Measurements from ENCODE around the gene SERF1B. TPM values are rescaled to one million over a fixed set of nuclear protein-coding genes. Genes with fewer than 3 reads are reported as not detected.
"Not testable (repeated sequence)": the region's sequence is repeated elsewhere in the genome, so short reads cannot be mapped to it uniquely, and the experiment has no call there.

Gene SERF1B
- polyA plus RNA-seq (2013, experiment 1 of 4), result 111 TPM
- polyA plus RNA-seq (2013, experiment 2 of 4), result 109 TPM
- polyA plus RNA-seq (2013, experiment 3 of 4), result 99.3 TPM
- 109 TPM for polyA plus RNA-seq (2013, experiment 4 of 4)

GRCh38 chr5:70025106-70025844, at the start of gene SERF1B:
Gene SERF1B (plus strand): TSS chr5:70025251. CDS start chr5:70025452, 201 bp downstream.
- not testable (repeated sequence) for H3K4me1 ChIP-seq (ENCODE audit: control insufficient read depth, insufficient read depth, low read length); H3K27me3 ChIP-seq (ENCODE audit: control insufficient read depth, insufficient read depth, low read length, poor library complexity, severe bottlenecking); H3K9me3 ChIP-seq (ENCODE audit: control insufficient read depth, low read length); H3K27ac ChIP-seq (ENCODE audit: insufficient read depth, low read depth, low read length, poor library complexity, severe bottlenecking); H3K36me3 ChIP-seq (ENCODE audit: control insufficient read depth, insufficient read depth, low read length); H3K4me3 ChIP-seq (ENCODE audit: insufficient read depth, low read depth, low read length)
- no CpG with 5 or more reads among the region's 66 CpGs for WGBS, 2 experiments

- not testable (repeated sequence) for H3K27me3 ChIP-seq (ENCODE audit: control insufficient read depth, insufficient read depth, low read length, poor library complexity, severe bottlenecking); H3K9me3 ChIP-seq (ENCODE audit: control insufficient read depth, low read length); H3K36me3 ChIP-seq (ENCODE audit: control insufficient read depth, insufficient read depth, low read length); H3K4me1 ChIP-seq (ENCODE audit: control insufficient read depth, insufficient read depth, low read length); H3K4me3 ChIP-seq (ENCODE audit: insufficient read depth, low read depth, low read length); H3K27ac ChIP-seq (ENCODE audit: insufficient read depth, low read depth, low read length, poor library complexity, severe bottlenecking)
- no CpG with 5 or more reads among the region's 2 CpGs for WGBS, 2 experiments
Measured at GRCh38 chr5:69991713-69992112, 33.3 kb upstream of the SERF1B start.

GRCh38 chr5:69995535-69995934, 29.5 kb upstream of the SERF1B start:
- H3K4me3 ChIP-seq (ENCODE audit: insufficient read depth, low read depth, low read length); H3K9me3 ChIP-seq (ENCODE audit: control insufficient read depth, low read length); H3K27me3 ChIP-seq (ENCODE audit: control insufficient read depth, insufficient read depth, low read length, poor library complexity, severe bottlenecking); H3K4me1 ChIP-seq (ENCODE audit: control insufficient read depth, insufficient read depth, low read length); H3K27ac ChIP-seq (ENCODE audit: insufficient read depth, low read depth, low read length, poor library complexity, severe bottlenecking); H3K36me3 ChIP-seq (ENCODE audit: control insufficient read depth, insufficient read depth, low read length): not testable (repeated sequence)
- WGBS, 2 experiments, result no CpG with 5 or more reads among the region's 1 CpG

- H3K27me3 ChIP-seq (ENCODE audit: control insufficient read depth, insufficient read depth, low read length, poor library complexity, severe bottlenecking); H3K9me3 ChIP-seq (ENCODE audit: control insufficient read depth, low read length); H3K4me3 ChIP-seq (ENCODE audit: insufficient read depth, low read depth, low read length); H3K27ac ChIP-seq (ENCODE audit: insufficient read depth, low read depth, low read length, poor library complexity, severe bottlenecking); H3K4me1 ChIP-seq (ENCODE audit: control insufficient read depth, insufficient read depth, low read length); H3K36me3 ChIP-seq (ENCODE audit: control insufficient read depth, insufficient read depth, low read length): not testable (repeated sequence)
- no CpG with 5 or more reads among the region's 2 CpGs for WGBS, 2 experiments
Measured at GRCh38 chr5:70020660-70021059, 4.4 kb upstream of the SERF1B start.

GRCh38 chr5:70025845-70026145, 744 bp downstream of the SERF1B start:
- not testable (repeated sequence) for H3K36me3 ChIP-seq (ENCODE audit: control insufficient read depth, insufficient read depth, low read length); H3K27ac ChIP-seq (ENCODE audit: insufficient read depth, low read depth, low read length, poor library complexity, severe bottlenecking); H3K4me3 ChIP-seq (ENCODE audit: insufficient read depth, low read depth, low read length); H3K9me3 ChIP-seq (ENCODE audit: control insufficient read depth, low read length); H3K4me1 ChIP-seq (ENCODE audit: control insufficient read depth, insufficient read depth, low read length); H3K27me3 ChIP-seq (ENCODE audit: control insufficient read depth, insufficient read depth, low read length, poor library complexity, severe bottlenecking)
- no CpG with 5 or more reads among the region's 4 CpGs for WGBS, 2 experiments

- H3K36me3 ChIP-seq (ENCODE audit: control insufficient read depth, insufficient read depth, low read length); H3K9me3 ChIP-seq (ENCODE audit: control insufficient read depth, low read length); H3K27me3 ChIP-seq (ENCODE audit: control insufficient read depth, insufficient read depth, low read length, poor library complexity, severe bottlenecking); H3K4me3 ChIP-seq (ENCODE audit: insufficient read depth, low read depth, low read length); H3K4me1 ChIP-seq (ENCODE audit: control insufficient read depth, insufficient read depth, low read length); H3K27ac ChIP-seq (ENCODE audit: insufficient read depth, low read depth, low read length, poor library complexity, severe bottlenecking): not testable (repeated sequence)
- WGBS, 2 experiments, result no CpG with 5 or more reads among the region's 5 CpGs
Measured at GRCh38 chr5:70031204-70031603, 6.2 kb downstream of the SERF1B start.

GRCh38 chr5:70041411-70041810, 16.4 kb downstream of the SERF1B start:
- H3K36me3 ChIP-seq (ENCODE audit: control insufficient read depth, insufficient read depth, low read length); H3K9me3 ChIP-seq (ENCODE audit: control insufficient read depth, low read length); H3K4me1 ChIP-seq (ENCODE audit: control insufficient read depth, insufficient read depth, low read length); H3K4me3 ChIP-seq (ENCODE audit: insufficient read depth, low read depth, low read length); H3K27ac ChIP-seq (ENCODE audit: insufficient read depth, low read depth, low read length, poor library complexity, severe bottlenecking); H3K27me3 ChIP-seq (ENCODE audit: control insufficient read depth, insufficient read depth, low read length, poor library complexity, severe bottlenecking): not testable (repeated sequence)

GRCh38 chr5:70049790-70050142, 24.7 kb downstream of the SERF1B start:
- H3K9me3 ChIP-seq (ENCODE audit: control insufficient read depth, low read length); H3K27ac ChIP-seq (ENCODE audit: insufficient read depth, low read depth, low read length, poor library complexity, severe bottlenecking); H3K4me1 ChIP-seq (ENCODE audit: control insufficient read depth, insufficient read depth, low read length); H3K27me3 ChIP-seq (ENCODE audit: control insufficient read depth, insufficient read depth, low read length, poor library complexity, severe bottlenecking); H3K36me3 ChIP-seq (ENCODE audit: control insufficient read depth, insufficient read depth, low read length); H3K4me3 ChIP-seq (ENCODE audit: insufficient read depth, low read depth, low read length): not testable (repeated sequence)
- no CpG with 5 or more reads among the region's 16 CpGs for WGBS, 2 experiments

GRCh38 chr5:70056289-70056942, 31.4 kb downstream of the SERF1B start:
- H3K27ac ChIP-seq (ENCODE audit: insufficient read depth, low read depth, low read length, poor library complexity, severe bottlenecking); H3K4me3 ChIP-seq (ENCODE audit: insufficient read depth, low read depth, low read length); H3K4me1 ChIP-seq (ENCODE audit: control insufficient read depth, insufficient read depth, low read length); H3K36me3 ChIP-seq (ENCODE audit: control insufficient read depth, insufficient read depth, low read length); H3K9me3 ChIP-seq (ENCODE audit: control insufficient read depth, low read length); H3K27me3 ChIP-seq (ENCODE audit: control insufficient read depth, insufficient read depth, low read length, poor library complexity, severe bottlenecking): not testable (repeated sequence)
- no CpG with 5 or more reads among the region's 6 CpGs for WGBS, 2 experiments

GRCh38 chr5:70057140-70057539, 32.1 kb downstream of the SERF1B start:
- H3K4me1 ChIP-seq (ENCODE audit: control insufficient read depth, insufficient read depth, low read length); H3K4me3 ChIP-seq (ENCODE audit: insufficient read depth, low read depth, low read length); H3K27ac ChIP-seq (ENCODE audit: insufficient read depth, low read depth, low read length, poor library complexity, severe bottlenecking); H3K27me3 ChIP-seq (ENCODE audit: control insufficient read depth, insufficient read depth, low read length, poor library complexity, severe bottlenecking); H3K9me3 ChIP-seq (ENCODE audit: control insufficient read depth, low read length); H3K36me3 ChIP-seq (ENCODE audit: control insufficient read depth, insufficient read depth, low read length): not testable (repeated sequence)
- no CpG with 5 or more reads among the region's 1 CpG for WGBS, 2 experiments

- not testable (repeated sequence) for H3K27ac ChIP-seq (ENCODE audit: insufficient read depth, low read depth, low read length, poor library complexity, severe bottlenecking); H3K36me3 ChIP-seq (ENCODE audit: control insufficient read depth, insufficient read depth, low read length); H3K4me3 ChIP-seq (ENCODE audit: insufficient read depth, low read depth, low read length); H3K4me1 ChIP-seq (ENCODE audit: control insufficient read depth, insufficient read depth, low read length); H3K9me3 ChIP-seq (ENCODE audit: control insufficient read depth, low read length); H3K27me3 ChIP-seq (ENCODE audit: control insufficient read depth, insufficient read depth, low read length, poor library complexity, severe bottlenecking)
- 89 to 95% methylated on average over 5 of the region's 8 CpGs for whole genome bisulfite sequencing, 2 experiments
Measured at GRCh38 chr5:70077632-70078031, 52.6 kb downstream of the SERF1B start.

All from ectodermal cell (in vitro differentiated cells).